OCI-LY3 (cell line): Measurements from ENCODE around the gene GPR65.

Experiments
- H2AFZ ChIP-seq: fragments of 200-600, 300-600 bp; shearing (Covaris generic); 2 replicates; pipeline ENCODE4 v1.6.0; 2014; ENCODE audit warnings: antibody characterized with exemption, low read depth, low read length
- H3K27ac ChIP-seq: fragments of 200-600, 300-600 bp; sonication (generic); 2 replicates; pipeline ENCODE4 v1.5.1; 2014; ENCODE audit warnings: mild to moderate bottlenecking, low read length, moderate library complexity, mixed read lengths
- H3K27me3 ChIP-seq: fragments of 200-600, 300-600 bp; sonication (generic); 2 replicates; pipeline ENCODE4 v1.6.1; 2014; ENCODE audit warnings: low read depth, low read length, mixed read lengths
- H3K36me3 ChIP-seq: fragments of 200-600, 300-600 bp; sonication (generic); replicated peaks from 2 replicates; pipeline ENCODE3; 2014; ENCODE audit warnings: low read depth, low read length, mixed read lengths
- H3K4me1 ChIP-seq: fragments of 300-600, 200-600 bp; sonication (generic); 2 replicates; pipeline ENCODE4 v1.6.1; 2014; ENCODE audit warnings: low read length, mixed read lengths
- H3K4me2 ChIP-seq: fragments of 200-600, 300-600 bp; sonication (generic); 2 replicates; pipeline ENCODE4 v1.6.1; 2014; ENCODE audit warnings: low read length, mixed read lengths
- H3K4me3 ChIP-seq: fragments of 300-600, 200-600 bp; sonication (generic); 2 replicates; pipeline ENCODE4 v1.5.1; 2014; ENCODE audit warnings: antibody characterized with exemption, mild to moderate bottlenecking, low read length, moderate library complexity
- H3K79me2 ChIP-seq: fragments of 300-600, 200-600 bp; shearing (Covaris generic); 2 replicates; pipeline ENCODE4 v1.6.1; 2014; ENCODE audit warnings: mild to moderate bottlenecking, low read length, mixed read lengths
- H3K9ac ChIP-seq: fragments of 300-600, 200-600 bp; shearing (Covaris generic); 2 replicates; pipeline ENCODE4 v1.6.0; 2014; ENCODE audit warnings: mild to moderate bottlenecking, low read length, moderate library complexity
- H3K9me3 ChIP-seq: fragments of 200-600, 300-600 bp; shearing (Covaris generic); 2 replicates; pipeline ENCODE4 v1.6.1; 2014; ENCODE audit warnings: low read length, mixed read lengths; ENCODE audit not compliant: insufficient read depth
- H4K20me1 ChIP-seq: fragments of 200-600, 300-600 bp; sonication (generic); 2 replicates; pipeline ENCODE4 v1.6.1; 2016; ENCODE audit warnings: low read length, mixed read lengths; ENCODE audit not compliant: insufficient read depth
- EZH2phosphoT487 ChIP-seq: fragments of 200-600 bp; shearing (Covaris generic); IDR thresholded peaks from 2 replicates; pipeline ENCODE4 v1.6.1; 2018; ENCODE audit warnings: antibody characterized with exemption, mixed run types, low read depth
- TF ChIP-seq, protein P1 (sequence below): fragments of 200-600, 300-600 bp; sonication (generic); IDR thresholded peaks from 2 replicates; pipeline ENCODE4 v1.5.1; 2014; ENCODE audit warnings: antibody characterized with exemption, low read length, low read depth

Gene GPR65

DNA sequence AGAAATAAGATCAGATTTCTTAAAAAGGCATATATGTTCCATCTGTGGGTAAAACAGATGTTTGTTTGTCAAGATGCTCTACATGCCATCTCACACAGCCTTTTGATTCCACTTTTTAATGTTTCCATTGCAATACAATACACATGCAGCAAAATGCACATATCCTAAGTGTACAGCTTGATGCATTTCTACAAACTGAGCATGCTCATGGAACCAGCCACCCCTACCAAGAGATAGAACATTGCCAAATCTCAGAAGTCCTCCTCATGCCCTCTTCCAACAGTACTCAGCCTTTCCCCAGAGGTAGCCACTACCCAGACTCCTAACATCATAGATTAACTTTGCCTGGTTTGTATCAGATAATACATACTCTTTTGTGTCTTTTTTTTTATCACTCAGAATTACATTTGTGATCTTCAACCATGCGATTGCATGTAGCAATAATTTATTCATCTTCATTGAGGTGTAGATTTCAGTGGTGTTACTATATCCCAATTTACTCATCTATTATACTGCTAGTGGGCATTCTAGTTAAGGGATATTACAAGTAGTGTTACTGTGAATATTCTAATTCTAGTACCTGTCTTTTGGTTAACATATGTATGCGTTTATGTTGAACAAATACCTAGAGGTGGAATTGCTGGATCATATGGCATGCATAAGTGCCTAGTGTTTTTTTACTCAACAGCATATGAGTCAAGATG lies 3.3 kb downstream of the GPR65 start:
- H3K9me3 ChIP-seq: no peaks in the 10 kb centered on the region
- TF ChIP-seq EZH2phosphoT487: no peak
- TF ChIP-seq, protein P1, sequence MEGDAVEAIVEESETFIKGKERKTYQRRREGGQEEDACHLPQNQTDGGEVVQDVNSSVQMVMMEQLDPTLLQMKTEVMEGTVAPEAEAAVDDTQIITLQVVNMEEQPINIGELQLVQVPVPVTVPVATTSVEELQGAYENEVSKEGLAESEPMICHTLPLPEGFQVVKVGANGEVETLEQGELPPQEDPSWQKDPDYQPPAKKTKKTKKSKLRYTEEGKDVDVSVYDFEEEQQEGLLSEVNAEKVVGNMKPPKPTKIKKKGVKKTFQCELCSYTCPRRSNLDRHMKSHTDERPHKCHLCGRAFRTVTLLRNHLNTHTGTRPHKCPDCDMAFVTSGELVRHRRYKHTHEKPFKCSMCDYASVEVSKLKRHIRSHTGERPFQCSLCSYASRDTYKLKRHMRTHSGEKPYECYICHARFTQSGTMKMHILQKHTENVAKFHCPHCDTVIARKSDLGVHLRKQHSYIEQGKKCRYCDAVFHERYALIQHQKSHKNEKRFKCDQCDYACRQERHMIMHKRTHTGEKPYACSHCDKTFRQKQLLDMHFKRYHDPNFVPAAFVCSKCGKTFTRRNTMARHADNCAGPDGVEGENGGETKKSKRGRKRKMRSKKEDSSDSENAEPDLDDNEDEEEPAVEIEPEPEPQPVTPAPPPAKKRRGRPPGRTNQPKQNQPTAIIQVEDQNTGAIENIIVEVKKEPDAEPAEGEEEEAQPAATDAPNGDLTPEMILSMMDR: no peak
- no peaks in the 10 kb centered on the region for H4K20me1 ChIP-seq
- no peak overlapping the region for H3K4me2 ChIP-seq
- no peak overlapping the region for H3K27ac ChIP-seq
- no peak overlapping the region for H2AFZ ChIP-seq
- H3K4me3 ChIP-seq: no peak overlapping the region
- peaks cover 33% of the 10 kb centered on the region for H3K4me1 ChIP-seq
- H3K9ac ChIP-seq: no peak overlapping the region
- H3K27me3 ChIP-seq: no peaks in the 10 kb centered on the region
- H3K36me3 ChIP-seq: peaks cover 3% of the 10 kb centered on the region
- 0 out of 2 replicates have a peak, but pooled peaks cover 4% of the 10 kb centered on the region for H3K79me2 ChIP-seq

GRCh38 chr14:88009486-88009885 lies 4.6 kb downstream of the GPR65 start:
- Histone ChIP-seq H3K4me3 (no peak overlapping the region), H3K27me3 (no peaks in the 10 kb centered on the region), H3K79me2 (0 out of 2 replicates have a peak, but pooled peaks cover 4% of the 10 kb centered on the region), H3K4me2 (no peak overlapping the region), H4K20me1 (no peaks in the 10 kb centered on the region), H3K4me1 (peaks cover 24% of the 10 kb centered on the region), H2AFZ (no peak overlapping the region), H3K9ac (no peak overlapping the region), H3K36me3 (peaks cover 3% of the 10 kb centered on the region), H3K9me3 (no peaks in the 10 kb centered on the region), H3K27ac (no peak overlapping the region)
- TF ChIP-seq, protein P1: no peak
- no peak for TF ChIP-seq EZH2phosphoT487

- H3K4me3 ChIP-seq: no peak overlapping the region
- no peak overlapping the region for H3K9ac ChIP-seq
- TF ChIP-seq EZH2phosphoT487: no peak
- TF ChIP-seq, protein P1: no peak
- H3K27ac ChIP-seq: no peak overlapping the region
- H3K4me2 ChIP-seq: no peak overlapping the region
- H3K4me1 ChIP-seq: peaks cover 18% of the 10 kb centered on the region
- no peaks in the 10 kb centered on the region for H3K27me3 ChIP-seq
- no peaks in the 10 kb centered on the region for H4K20me1 ChIP-seq
- H3K36me3 ChIP-seq: peaks cover 3% of the 10 kb centered on the region
- H2AFZ ChIP-seq: no peak overlapping the region
- H3K79me2 ChIP-seq: 0 out of 2 replicates have a peak, but pooled peaks cover 4% of the 10 kb centered on the region
- H3K9me3 ChIP-seq: no peaks in the 10 kb centered on the region
These were observed 5.4 kb downstream of the GPR65 start for GRCh38 chr14:88010331-88010730.

DNA sequence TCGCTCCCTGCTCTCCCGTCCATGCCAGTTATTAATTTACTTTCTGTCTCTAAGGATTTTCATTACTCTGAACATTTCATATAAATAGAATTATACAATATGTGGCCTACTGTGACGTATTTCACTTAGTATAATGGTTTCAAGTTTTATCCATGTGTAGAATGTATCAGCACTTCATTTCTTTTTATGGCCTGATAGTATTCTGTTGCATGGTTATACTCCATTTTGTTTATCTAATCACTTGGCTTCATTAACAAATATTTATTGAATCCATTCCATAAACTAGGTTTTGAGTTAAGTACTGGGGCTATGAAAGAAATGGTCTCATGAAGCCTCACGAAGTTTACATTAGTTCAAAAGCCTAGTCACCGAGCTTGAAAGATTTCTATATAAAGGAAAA lies 7.6 kb downstream of the GPR65 start:
- Histone ChIP-seq H3K9me3 (no peaks in the 10 kb centered on the region), H3K4me2 (no peak overlapping the region), H3K79me2 (no peaks in the 10 kb centered on the region), H3K36me3 (peaks cover 3% of the 10 kb centered on the region), H2AFZ (no peak overlapping the region), H3K9ac (no peak overlapping the region), H3K27ac (no peak overlapping the region), H3K27me3 (no peaks in the 10 kb centered on the region), H4K20me1 (no peaks in the 10 kb centered on the region), H3K4me3 (no peak overlapping the region), H3K4me1 (peaks cover 9% of the 10 kb centered on the region)
- TF ChIP-seq, protein P1: no peak
- TF ChIP-seq EZH2phosphoT487: no peak
